Measurements from ENCODE around the gene SIM1.

SIM1 gene

DNA sequence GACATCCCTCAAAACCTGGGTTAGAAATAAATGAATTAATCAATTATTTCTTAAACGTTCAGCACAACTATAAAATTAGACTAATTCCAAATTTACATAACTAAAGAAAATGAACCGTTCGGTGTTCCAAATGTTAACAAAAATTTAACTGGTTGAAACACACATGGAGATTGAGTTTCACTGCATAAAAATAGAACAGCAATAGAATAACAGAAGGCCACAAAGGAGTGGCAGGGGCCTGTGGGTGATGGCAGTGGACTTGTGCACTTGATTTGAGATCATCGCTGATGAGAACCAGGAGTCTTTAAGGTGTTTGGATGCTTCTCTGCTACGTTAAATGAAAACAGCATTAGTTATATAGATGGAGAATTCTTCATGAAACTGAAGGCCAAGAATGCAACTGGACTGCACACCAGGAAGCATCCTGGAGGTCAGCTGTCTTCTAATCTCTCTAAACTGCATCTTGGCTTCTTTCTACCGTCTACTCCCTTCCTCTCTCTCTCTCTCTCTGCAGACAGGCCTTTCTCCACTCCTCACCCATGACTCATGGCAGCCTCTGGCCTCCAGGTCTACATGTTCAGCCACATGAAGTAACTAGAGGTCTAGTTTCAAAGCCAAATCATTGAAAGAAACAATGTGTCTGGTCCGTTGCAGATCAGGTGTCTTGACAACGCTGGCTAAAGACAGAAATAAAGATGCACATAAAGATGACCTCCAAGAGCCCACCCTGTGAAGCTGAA lies 111.3 kb downstream of the SIM1 start:
- DNase-seq (ENCODE audit: low read depth) = no peak

DNA sequence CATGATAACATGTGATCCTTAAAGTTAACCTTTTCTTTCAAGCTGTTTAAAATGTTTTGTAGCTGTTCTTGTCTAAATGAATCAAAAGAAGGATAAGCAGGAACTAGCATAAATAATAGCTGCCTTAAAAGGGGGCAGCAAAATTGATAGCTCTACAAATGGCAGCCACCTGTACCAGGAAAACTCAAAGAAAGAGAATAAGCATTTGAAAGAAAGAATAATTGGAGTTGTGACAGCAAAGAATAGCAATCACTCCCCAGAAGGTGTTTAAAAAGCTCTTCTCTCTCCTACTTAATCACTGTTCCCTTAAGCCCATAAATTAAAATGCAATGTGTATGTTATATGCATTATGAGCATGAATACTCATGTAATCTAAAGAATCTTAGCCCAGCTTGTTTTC lies 114.6 kb downstream of the SIM1 start:
- DNase-seq (ENCODE audit: low read depth) = no peak

DNA sequence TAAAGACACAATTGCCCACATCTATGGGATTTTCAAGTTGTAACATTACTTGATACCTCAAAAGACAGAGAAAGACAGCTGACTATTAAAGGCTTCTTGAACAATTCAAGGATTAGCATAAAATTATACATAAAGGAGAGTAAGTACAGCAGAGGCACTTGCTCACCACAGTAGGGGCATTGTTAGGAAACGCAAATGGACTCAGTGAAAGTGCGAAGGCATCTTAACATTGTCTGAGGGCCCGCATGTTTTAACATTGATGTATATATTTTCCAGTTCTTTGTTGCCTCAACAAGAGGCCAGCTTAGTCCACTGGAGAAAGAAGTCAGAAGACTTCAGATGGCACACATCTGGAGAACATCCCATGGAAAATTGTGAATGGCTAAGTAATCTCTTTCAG lies 115.4 kb downstream of the SIM1 start:
- DNase-seq (ENCODE audit: low read depth) = no peak

DNA sequence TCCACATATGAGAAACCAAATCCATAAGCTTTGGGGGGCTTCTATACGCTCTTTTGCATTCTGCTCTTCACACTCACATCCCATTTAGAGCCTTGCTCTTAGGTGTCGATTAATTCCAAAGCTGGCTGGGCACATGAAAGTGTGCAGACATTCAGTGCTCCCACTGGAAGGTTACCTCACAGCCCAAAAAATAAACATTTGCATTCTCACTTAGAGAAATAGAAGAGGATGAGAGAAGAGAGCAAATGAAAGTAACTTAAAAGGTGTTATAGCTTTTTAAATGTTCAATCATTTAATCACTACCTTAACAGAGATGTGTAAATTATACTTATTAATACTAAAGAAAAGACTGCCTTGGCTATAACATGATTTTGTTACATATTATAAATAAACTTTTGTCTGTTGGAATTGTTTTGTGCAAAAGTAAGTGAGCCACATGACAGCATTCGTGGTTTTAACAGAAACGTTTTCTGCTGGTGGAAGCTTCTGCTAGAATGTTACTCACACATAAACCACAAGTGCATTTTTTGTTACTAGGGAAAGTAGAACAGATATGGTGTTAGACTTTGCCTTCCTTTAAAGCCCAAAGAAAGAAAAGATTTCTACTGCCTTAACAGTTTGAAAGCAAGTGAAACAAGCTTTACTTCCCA lies 116.7 kb downstream of the SIM1 start:
- no peak for DNase-seq (ENCODE audit: low read depth)

DNA sequence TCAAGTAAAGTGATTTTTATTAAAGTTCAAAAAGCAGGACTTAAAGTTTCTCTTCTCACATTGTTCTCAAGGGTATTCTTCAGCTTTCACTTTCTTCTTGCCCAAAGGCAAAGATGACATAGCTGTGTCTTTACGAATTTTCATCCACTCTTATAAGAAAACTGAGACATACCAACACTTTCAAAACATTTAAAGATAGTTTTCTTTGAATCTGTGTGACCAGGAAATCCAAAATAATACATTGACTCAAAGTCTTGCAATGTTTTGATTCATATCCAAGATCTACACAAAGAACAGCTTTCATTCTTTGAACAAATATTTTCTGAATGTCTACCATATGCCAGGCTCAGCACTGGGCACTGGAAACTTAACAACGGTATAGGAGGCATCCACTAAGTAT lies 117.9 kb downstream of the SIM1 start:
- DNase-seq (ENCODE audit: low read depth) = peak; percentile 49

DNA sequence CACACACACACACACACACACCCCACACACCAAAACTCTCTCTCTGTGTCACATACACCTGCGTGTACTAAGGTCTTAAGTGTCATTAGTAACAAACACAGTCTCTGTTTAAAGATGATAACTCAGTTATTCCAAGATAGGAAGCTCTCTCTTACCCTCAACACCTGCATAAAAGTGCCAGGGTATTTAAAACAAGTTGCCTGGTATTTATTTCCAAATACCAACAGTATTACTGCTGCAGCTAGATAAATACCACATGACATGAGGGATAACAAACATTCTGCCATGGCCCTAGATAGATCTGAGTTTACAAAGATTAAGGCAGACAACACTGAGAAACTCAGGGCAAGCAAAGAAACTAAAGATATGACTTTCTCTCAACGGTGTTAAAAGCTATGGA lies 118.5 kb downstream of the SIM1 start:
- DNase-seq (ENCODE audit: low read depth) = no peak

DNA sequence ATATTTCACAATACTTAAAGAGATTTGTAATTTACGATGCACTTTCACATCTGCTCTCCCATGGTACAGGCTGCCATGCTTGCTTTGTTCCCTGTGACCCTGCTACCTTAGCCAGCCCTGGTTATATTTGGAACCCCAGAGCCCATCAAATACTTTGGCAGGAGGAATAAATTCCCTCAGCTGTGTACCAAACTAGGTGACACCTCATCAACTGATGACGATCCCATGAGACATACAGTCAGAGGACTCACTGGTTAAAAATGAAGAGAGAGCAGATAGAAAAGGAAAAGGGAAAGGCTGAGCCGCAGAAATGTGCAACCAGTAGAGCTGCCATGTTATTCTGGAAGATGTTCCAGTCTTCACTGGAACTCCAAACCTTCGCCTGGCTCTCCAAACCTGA lies 120.0 kb downstream of the SIM1 start:
- DNase-seq (ENCODE audit: low read depth) = no peak

DNA sequence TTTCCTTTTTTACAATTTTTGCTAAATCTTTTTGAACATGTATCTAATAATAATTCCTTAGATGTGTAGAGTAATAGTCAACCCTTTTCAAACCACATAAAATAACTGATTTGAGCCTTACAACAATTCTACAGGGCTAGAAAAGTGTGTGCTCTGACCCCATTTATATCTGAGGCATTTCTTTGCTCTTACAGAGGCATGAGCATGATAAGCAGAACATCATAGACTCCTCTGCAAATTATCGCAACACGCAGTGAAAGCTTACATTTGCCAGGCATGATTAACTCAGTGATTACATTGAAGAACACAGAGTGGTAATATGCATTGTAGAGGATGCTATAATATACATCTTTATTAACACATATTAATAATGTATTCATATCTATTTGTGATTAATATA lies 120.4 kb downstream of the SIM1 start:
- no peak for DNase-seq (ENCODE audit: low read depth)

DNA sequence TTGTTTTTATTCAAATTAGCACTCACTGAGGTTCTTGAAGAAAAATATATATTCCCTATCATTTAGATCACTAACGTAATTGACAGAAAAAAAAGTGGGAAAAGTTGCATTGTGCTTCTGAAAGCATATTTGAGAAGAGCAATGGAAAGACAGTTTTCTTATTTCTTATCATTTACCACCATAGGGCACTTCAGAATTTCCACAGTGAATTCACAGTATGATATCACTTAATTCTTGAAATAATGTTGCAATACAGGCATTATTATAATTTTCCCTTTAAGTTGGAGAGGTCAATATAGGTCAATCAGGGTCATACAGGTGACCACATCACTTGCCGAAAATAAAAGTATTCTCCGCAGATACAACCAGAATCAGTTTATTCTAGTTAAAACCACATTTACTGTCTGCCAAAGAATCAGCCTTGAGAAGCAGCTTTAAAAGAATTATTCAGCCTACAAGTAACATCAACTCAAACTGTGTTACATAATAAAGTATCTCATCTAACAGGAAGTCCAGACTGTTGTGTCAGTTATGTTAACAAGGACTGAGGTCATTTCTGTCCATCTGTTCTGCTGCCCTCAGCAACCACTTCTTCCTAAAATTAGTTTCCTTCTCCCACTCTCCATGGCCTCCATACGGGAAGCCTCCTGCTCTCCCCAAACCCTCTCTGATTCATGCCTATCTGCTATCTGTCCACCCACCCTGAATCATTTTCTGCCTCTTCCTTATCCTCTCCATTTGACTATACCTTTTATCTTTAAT lies 121.2 kb downstream of the SIM1 start:
- DNase-seq (ENCODE audit: low read depth) = no peak

DNA sequence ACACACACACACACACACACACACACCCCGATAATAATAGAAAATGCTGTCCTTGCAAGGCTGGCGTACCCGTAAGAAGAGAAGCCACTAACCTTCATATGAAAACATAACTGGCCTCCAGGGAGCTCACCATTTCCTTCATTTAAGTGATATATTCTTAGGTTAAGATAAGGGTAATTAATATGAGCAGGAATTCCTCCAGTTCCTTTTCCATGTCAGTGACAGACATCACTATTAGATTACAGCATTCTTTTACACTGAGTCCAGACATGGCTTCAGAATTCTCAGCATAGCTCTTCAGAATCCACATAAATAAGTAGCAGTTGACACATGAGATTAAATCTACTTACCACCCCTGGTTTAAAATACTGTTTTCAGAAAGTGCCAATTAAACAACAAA lies 121.9 kb downstream of the SIM1 start:
- DNase-seq (ENCODE audit: low read depth) = no peak

DNA sequence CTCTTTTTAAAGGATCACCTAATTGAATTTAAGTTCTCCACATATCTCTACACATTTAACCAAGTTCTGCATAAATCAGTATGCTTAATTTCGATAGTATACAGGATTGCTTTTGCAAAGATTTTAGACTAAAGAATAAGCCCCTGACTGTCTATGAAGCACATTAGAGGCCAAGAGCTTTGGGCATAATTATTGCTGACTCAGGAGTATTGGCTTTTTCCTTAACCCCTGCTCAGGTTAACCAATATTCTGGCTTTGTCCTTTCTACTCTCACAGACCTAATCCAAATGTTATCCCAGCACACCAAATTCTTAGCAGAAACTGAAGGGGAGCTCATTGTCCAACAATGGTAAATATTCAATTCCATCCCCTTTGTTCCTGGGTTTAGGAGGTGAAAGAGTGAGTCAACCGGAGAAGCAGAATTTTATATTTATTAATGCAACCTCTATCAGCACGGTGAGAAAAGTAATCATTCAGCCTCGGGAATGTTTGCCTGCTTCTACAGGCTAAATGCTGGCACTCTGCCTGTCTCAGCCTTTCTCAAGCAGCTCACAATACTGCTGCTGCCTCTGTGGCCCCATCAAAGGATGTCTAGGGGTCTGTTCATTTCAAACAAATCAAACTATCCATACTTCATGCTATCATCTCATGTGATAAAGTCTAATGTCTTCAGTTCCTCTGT lies 125.0 kb downstream of the SIM1 start:
- no peak for DNase-seq (ENCODE audit: low read depth)

DNA sequence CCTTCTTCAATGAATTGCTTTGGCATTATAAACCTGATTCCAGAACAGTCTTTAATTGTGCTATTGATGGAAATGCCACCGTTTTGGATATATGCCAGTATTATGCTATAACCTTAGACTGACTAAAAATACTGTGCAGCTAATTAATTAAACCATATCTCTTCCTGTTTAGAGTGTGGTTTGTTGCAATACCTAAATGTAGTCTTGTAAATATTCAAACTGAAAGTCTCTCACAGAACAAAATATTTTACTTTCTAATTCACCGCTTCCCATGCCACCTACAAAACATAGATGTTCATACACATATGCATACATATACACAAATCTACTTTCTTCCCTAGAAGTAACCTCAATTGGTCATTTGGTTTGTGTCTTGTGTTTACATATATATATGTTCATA lies 126.6 kb downstream of the SIM1 start:
- no peak for DNase-seq (ENCODE audit: low read depth)

DNA sequence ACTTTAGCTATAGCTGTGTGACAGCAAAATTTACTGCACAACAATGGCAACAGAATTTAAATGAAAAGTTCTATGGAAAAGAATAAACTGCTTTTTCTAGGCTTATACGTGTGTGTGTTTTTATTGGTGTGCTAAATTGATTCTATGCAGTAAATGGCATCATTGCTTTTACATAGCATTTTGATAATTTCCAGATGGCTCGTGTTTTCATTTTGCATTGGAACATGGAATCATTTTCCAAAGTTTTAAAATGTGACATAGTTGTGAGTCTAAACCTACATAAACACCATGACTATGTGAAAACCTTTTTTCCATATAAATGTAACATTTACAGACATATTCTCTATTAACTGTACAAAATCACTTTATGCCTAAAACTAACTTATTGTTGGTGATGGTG lies 127.8 kb downstream of the SIM1 start:
- DNase-seq (ENCODE audit: low read depth) = no peak

DNA sequence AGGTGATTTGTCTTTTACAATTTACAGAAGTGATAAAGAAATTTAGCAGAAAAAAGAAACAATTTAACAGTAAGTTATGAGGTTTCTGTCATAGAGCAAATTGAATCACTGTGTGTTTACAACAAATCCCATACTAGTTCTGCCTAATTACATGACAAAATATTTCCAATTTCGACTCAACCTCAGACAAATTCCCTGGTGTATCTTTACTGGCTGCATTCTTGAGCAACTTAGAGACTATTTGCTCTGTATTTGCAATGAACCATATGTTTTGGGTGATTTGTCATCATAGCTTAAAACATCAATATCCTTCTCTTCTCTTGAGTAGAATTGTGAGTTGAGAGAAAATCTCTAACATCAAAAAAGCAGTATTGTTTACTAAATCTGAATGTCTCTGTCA lies 128.7 kb downstream of the SIM1 start:
- DNase-seq (ENCODE audit: low read depth) = no peak
